Heart left ventricle (tissue), 16 donors: ENCODE results near the gene CXXC5. TPM values are rescaled to one million over a fixed set of nuclear protein-coding genes. Genes with fewer than 3 reads are reported as not detected.

Source experiments
- ATAC-seq, 4 donors: fragments of 200-7000 bp; cut with Tn5 transposase; one replicate each; pipeline ENCODE4 v1.9.1; 2020 to 2022; ENCODE audit warnings: moderate library complexity in 4 of 4, mild to moderate bottlenecking in 3 of 4, moderate number of reproducible peaks in 1 of 4
- DNase-seq, 5 donors: peaks; one replicate each; pipeline ENCODE4 v3.0.0-alpha.2; 2020
- H3K27ac ChIP-seq, 12 donors: fragments of 200-600 bp; sonication (generic) in 4 of 12; one replicate each; pipeline versions ENCODE4 v1.5.0 to v1.8.0; 2016 to 2022; ENCODE audit warnings: mild to moderate bottlenecking in 2 of 12
- H3K27me3 ChIP-seq, 9 donors: fragments of 200-600 bp; sonication (generic) in 2 of 9; one replicate each; pipeline versions ENCODE4 v1.5.1 to v1.8.0; 2016 to 2022; ENCODE audit warnings: mild to moderate bottlenecking in 3 of 9
- H3K36me3 ChIP-seq, 9 donors: fragments of 200-600 bp; sonication (generic) in 2 of 9; one replicate each; pipeline versions ENCODE4 v1.5.0 to v1.8.0; 2018 to 2022; ENCODE audit warnings: mild to moderate bottlenecking in 2 of 9
- H3K4me1 ChIP-seq, 12 donors: fragments of 200-600 bp; sonication (generic) in 4 of 12; one replicate each; pipeline versions ENCODE4 v1.5.0 to v1.8.0; 2016 to 2022; ENCODE audit warnings: mild to moderate bottlenecking in 3 of 12
- H3K4me3 ChIP-seq, 12 donors: fragments of 200-600 bp; sonication (generic) in 4 of 12; one replicate each; pipeline versions ENCODE4 v1.5.0 to v1.8.0; 2017 to 2022; ENCODE audit warnings: mild to moderate bottlenecking in 9 of 12, moderate library complexity in 4 of 12
- H3K9me3 ChIP-seq, 12 donors: fragments of 200-600 bp; sonication (generic) in 4 of 12; one replicate each; pipeline versions ENCODE4 v1.5.0 to v1.8.0; 2016 to 2022; ENCODE audit warnings: mild to moderate bottlenecking in 1 of 12
- CTCF ChIP-seq, 12 donors: fragments of 200-600 bp; sonication (generic) in 4 of 12; IDR thresholded peaks; one replicate each; pipeline versions ENCODE4 v1.5.0 to v1.8.0; 2018 to 2022; ENCODE audit warnings: antibody characterized with exemption in 12 of 12, mild to moderate bottlenecking in 5 of 12
- POLR2A ChIP-seq, 2 donors: fragments of 450-650 bp; IDR thresholded peaks; one replicate each; pipeline ENCODE4 v1.6.1; 2017; ENCODE audit warnings: antibody characterized with exemption in 2 of 2, mild to moderate bottlenecking in 2 of 2, moderate library complexity in 2 of 2
- WGBS, 4 donors: extraction: QIAGEN DNeasy Blood & Tissue Kit in 2 of 4; methylation state at CpG; one replicate each; pipeline versions ENCODE4 v1.1.5 to v1.1.7; 2013 to 2018; 5-methylcytosine and 5-hydroxymethylcytosine counted together
- intact Hi-C, 10 donors: fragments of 100-400 bp; cut with DNase I; formaldehyde crosslinking; loops; one replicate each; pipeline versions ENCODE4 v1.11.1 to v1.14.2; 2022
- polyA plus RNA-seq, 2 donors: library from polyadenylated mRNA; stranded (reverse); fragments of 200-250 nt; gene quantifications; one replicate each; pipeline ENCODE4 v1.2.3, GENCODE V29; 2013
- total RNA-seq, 9 donors: library from RNA; depleted of rRNA in 2 of 9; stranded (reverse); fragments of >200 nt in 2 of 9; fragmentation: NEBNext Ultra II Directional in 3 of 9; extraction: Animal tissue kit (Norgen Biotek cat#: 25700) in 3 of 9; gene quantifications; one replicate each; pipeline versions ENCODE4 v1.1.0 to v1.2.4, GENCODE V29; 2016 to 2023
- donor health status: ischemic (EF 13 %, LVEDD 7.1; RV severe dilation, severe dysfunction).
- donor health status: healthy with polysubstance abuse.
- donor health status: DM: no; HTN: yes; CAD: no.
- donor health status: DM: no; HTN: no; CAD: no.
- donor health status: ischemic (EF 25% LVEDD 6.9; RV normal size, moderate dysfunction).
- donor health status: ischemic (EF 25% LVEDD 5.7; RV mildly dilated, moderate dysfunction).
- donor health status: healthy.
- donor health status: DM: yes; HTN: yes; CAD: no.
- donor health status: ischemic (EF 35%, LVEDD 5.7; RV mildly dilated, moderate dysfunction).
- donor health status: nonischemic (EF 11% LVEDD 7.7; RV severe dilation, severe dysfunction).
- donor health status: DM: yes; HTN: yes; CAD: no.
- donor health status: PGD.
- donor health status: ischemic (EF 29% LVEDD 5.4; RV normal size, mild dysfunction).
- donor health status: nonischemic (EF 23%, LVEDD 6.1; RV moderate dilation, normal function).

CXXC5 gene
- total and polyA plus RNA-seq, 11 donors: 29.8 to 74.6 (median 36.3) TPM

GRCh38 chr5:139683295-139684271, 35.4 kb downstream of the CXXC5 start:
- peaks cover 0 to 68% (median 22%) of the 10 kb centered on the region in 12 donors for H3K4me1 ChIP-seq
- peaks cover 0 to 42% (median 34%) of the 10 kb centered on the region in 9 donors for H3K36me3 ChIP-seq
- no peaks in the 10 kb centered on the region for H3K27me3 ChIP-seq
- H3K27ac ChIP-seq: peak overlapping the region in 4 of 12 donors; percentile 24 to 83 (median 54)
- H3K9me3 ChIP-seq: no peaks in the 10 kb centered on the region
- WGBS, 4 donors: 67 to 69% (median 68%) methylated on average over 20 of the region's 20 CpGs
- intact Hi-C loops: loop anchor here in 1 of 10 donors (2.0 kb wide), 1 partner anchor 35 kb away; the partner anchor contains the start of gene CXXC5
- ATAC-seq (no peak), DNase-seq (peak in 1 of 5 donors; percentile 25)
- TF ChIP-seq POLR2A (IDR thresholded peaks at IDR 0.05) (no peak), CTCF (IDR thresholded peaks at IDR 0.05) (no peak)
- H3K4me3 ChIP-seq: no peak overlapping the region

- intact Hi-C loops: loop anchor here in 1 of 10 donors (2.0 kb wide), 1 partner anchor 36 kb away; the partner anchor contains the start of gene CXXC5
- no peaks in the 10 kb centered on the region for H3K27me3 ChIP-seq
- WGBS, 4 donors: 80 to 88% (median 85%) methylated on average over 6 to 7 of the region's 7 CpGs
- ATAC-seq (no peak), DNase-seq (peak in 1 of 5 donors; percentile 21)
- H3K4me1 ChIP-seq: peaks cover 0 to 67% (median 20%) of the 10 kb centered on the region in 12 donors
- H3K27ac ChIP-seq: peak overlapping the region in 11 of 12 donors; percentile 27 to 83 (median 66)
- no peak overlapping the region for H3K4me3 ChIP-seq
- peaks cover 0 to 42% (median 34%) of the 10 kb centered on the region in 9 donors for H3K36me3 ChIP-seq
- TF ChIP-seq CTCF (IDR thresholded peaks at IDR 0.05): no peak
- TF ChIP-seq POLR2A (IDR thresholded peaks at IDR 0.05): no peak
- H3K9me3 ChIP-seq: no peaks in the 10 kb centered on the region
Observed at GRCh38 chr5:139684350-139684880, 36.3 kb downstream of the CXXC5 start.

GRCh38 chr5:139684881-139685749, 37.0 kb downstream of the CXXC5 start:
- peaks cover 0 to 68% (median 25%) of the 10 kb centered on the region in 12 donors for H3K4me1 ChIP-seq
- TF ChIP-seq POLR2A (IDR thresholded peaks at IDR 0.05) (no peak), CTCF (IDR thresholded peaks at IDR 0.05) (peak in 7 of 12 donors; percentile 2 to 43 (median 16))
- DNase-seq (peak in 3 of 5 donors; percentile 49 to 77 (median 71)), ATAC-seq (peak; percentile 61 to 80 (median 62))
- no peaks in the 10 kb centered on the region for H3K9me3 ChIP-seq
- peaks cover 0 to 41% (median 34%) of the 10 kb centered on the region in 9 donors for H3K36me3 ChIP-seq
- WGBS, 4 donors: 48 to 57% (median 56%) methylated on average over 14 to 19 of the region's 19 CpGs
- no peaks in the 10 kb centered on the region for H3K27me3 ChIP-seq
- no peak overlapping the region for H3K4me3 ChIP-seq
- intact Hi-C loops: loop anchor here in 4 of 10 donors (2.0 to 5.0 kb wide), 2 partner anchors 33 to 36 kb away; partner anchors contain the start of gene CXXC5 (in 1 of the 4)
- peak overlapping the region in 11 of 12 donors; percentile 27 to 83 (median 66) for H3K27ac ChIP-seq
